HepG2 (cell line): Measurements from ENCODE around the gene NAA15. TPM values are rescaled to one million over a fixed set of nuclear protein-coding genes. Genes with fewer than 3 reads are reported as not detected.

Experiments used
- CEBPB ChIP-seq: IDR thresholded peaks from 2 replicates; pipeline ENCODE4 v1.6.1; 2011; ENCODE audit warnings: low read depth, low read length, improper control_type of control experiment, borderline replicate concordance
- CENPX ChIP-seq: sonication (generic); formaldehyde crosslinking; IDR thresholded peaks from 2 replicates; pipeline ENCODE4 v1.9.0; 2021; ENCODE audit warnings: mild to moderate bottlenecking, missing genetic modification reagents, moderate library complexity
- GFI1 ChIP-seq: sonication (generic); formaldehyde crosslinking; IDR thresholded peaks from 2 replicates; pipeline ENCODE4 v1.5.0; 2020; ENCODE audit warnings: missing genetic modification reagents, mild to moderate bottlenecking, borderline replicate concordance
- HMGA1 ChIP-seq: sonication (generic); formaldehyde crosslinking; conservative IDR thresholded peaks from 2 replicates; pipeline ENCODE4 v1.4.0; 2020; ENCODE audit warnings: missing genetic modification reagents
- HNF4G ChIP-seq, 2 experiments: sonication (generic) in 1 of 2; formaldehyde crosslinking in 1 of 2; IDR thresholded peaks; 2 replicates each; pipeline versions ENCODE4 v1.4.0 to v1.6.1; 2011 to 2020; ENCODE audit warnings: borderline replicate concordance in 2 of 2, low read depth in 2 of 2, mild to moderate bottlenecking in 2 of 2, low read length in 1 of 2, missing genetic modification reagents in 1 of 2, moderate library complexity in 1 of 2
- IKZF4 ChIP-seq: sonication (generic); formaldehyde crosslinking; IDR thresholded peaks from 2 replicates; pipeline ENCODE4 v1.5.1; 2020; ENCODE audit warnings: borderline replicate concordance, mild to moderate bottlenecking, low read depth, missing genetic modification reagents; ENCODE audit errors: not compliant biosample characterization
- JUNB ChIP-seq: sonication (generic); formaldehyde crosslinking; IDR thresholded peaks from 2 replicates; pipeline ENCODE4 v1.8.0; 2022; ENCODE audit warnings: missing genetic modification reagents, mild to moderate bottlenecking, borderline replicate concordance
- KLF6 ChIP-seq: IDR thresholded peaks from 2 replicates; pipeline ENCODE4 v1.8.0; 2016; ENCODE audit warnings: missing biosample characterization, missing genetic modification reagents
- MAZ ChIP-seq, 2 experiments: sonication (generic) in 1 of 2; formaldehyde crosslinking in 1 of 2; IDR thresholded peaks; 2 replicates each; pipeline versions ENCODE4 v1.5.0 to v1.6.1; 2012 to 2020; ENCODE audit warnings: low read depth in 2 of 2, mild to moderate bottlenecking in 2 of 2, borderline replicate concordance in 1 of 2, improper control_type of control experiment in 1 of 2, low read length in 1 of 2, missing genetic modification reagents in 1 of 2, moderate library complexity in 1 of 2
- MIER3 ChIP-seq: IDR thresholded peaks from 2 replicates; pipeline ENCODE4 v1.6.1; 2016; ENCODE audit warnings: missing compliant biosample characterization, borderline replicate concordance
- NAIF1 ChIP-seq: sonication (generic); formaldehyde crosslinking; IDR thresholded peaks from 2 replicates; pipeline ENCODE4 v1.5.0; 2020; ENCODE audit warnings: mild to moderate bottlenecking, missing genetic modification reagents, borderline replicate concordance
- ONECUT2 ChIP-seq: sonication (generic); formaldehyde crosslinking; IDR thresholded peaks from 2 replicates; pipeline ENCODE4 v1.4.0; 2020; ENCODE audit warnings: missing genetic modification reagents
- TEAD2 ChIP-seq: sonication (generic); formaldehyde crosslinking; IDR thresholded peaks from 2 replicates; pipeline ENCODE4 v1.9.0; 2021; ENCODE audit warnings: missing genetic modification reagents
- ZBTB21 ChIP-seq: sonication (generic); formaldehyde crosslinking; IDR thresholded peaks from 2 replicates; pipeline ENCODE4 v1.4.0; 2020; ENCODE audit warnings: missing genetic modification reagents
- ZFP1 ChIP-seq: IDR thresholded peaks from 2 replicates; pipeline ENCODE4 v1.6.1; 2016
- ZNF30 ChIP-seq: sonication (generic); formaldehyde crosslinking; IDR thresholded peaks from 2 replicates; pipeline ENCODE4 v1.5.0; 2020; ENCODE audit warnings: mild to moderate bottlenecking, missing genetic modification reagents
- ZNF335 ChIP-seq: sonication (generic); formaldehyde crosslinking; IDR thresholded peaks from 2 replicates; pipeline ENCODE4 v1.4.0; 2020; ENCODE audit warnings: missing genetic modification reagents
- ZNF546 ChIP-seq: sonication (generic); formaldehyde crosslinking; conservative IDR thresholded peaks from 2 replicates; pipeline ENCODE4 v1.8.1; 2023; ENCODE audit warnings: mild to moderate bottlenecking, missing genetic modification reagents
- ZNF790 ChIP-seq: sonication (generic); formaldehyde crosslinking; IDR thresholded peaks from 2 replicates; pipeline ENCODE4 v1.8.0; 2022; ENCODE audit warnings: missing genetic modification reagents, mild to moderate bottlenecking, borderline replicate concordance
- ZNF816 ChIP-seq: sonication (generic); formaldehyde crosslinking; IDR thresholded peaks from 2 replicates; pipeline ENCODE4 v1.8.0; 2022; ENCODE audit warnings: missing genetic modification reagents, mild to moderate bottlenecking, borderline replicate concordance
- ZSCAN31 ChIP-seq: sonication (generic); formaldehyde crosslinking; IDR thresholded peaks from 2 replicates; pipeline ENCODE4 v1.5.0; 2020; ENCODE audit warnings: low read depth, mild to moderate bottlenecking, missing genetic modification reagents
- polyA plus RNA-seq, 8 experiments: library from polyadenylated mRNA; depleted of rRNA in 3 of 8; stranded (reverse) in 7 of 8; unstranded in 1 of 8; fragments of >200 nt; fragmentation: Illumina TruSeq in 4 of 8; extraction: Trizol in 4 of 8; gene quantifications; 2 replicates each; pipeline versions ENCODE4 v1.2.1 to v1.2.3, GENCODE V29; 2011 to 2016; ENCODE audit warnings: low read depth in 4 of 8, missing spikeins in 1 of 8, mixed read lengths in 1 of 8; ENCODE audit not compliant: insufficient read depth in 1 of 8
- total RNA-seq, 5 experiments: library from RNA; depleted of rRNA; stranded (reverse); fragments of >200 nt; fragmentation: Illumina TruSeq; extraction: Trizol; gene quantifications; 2 replicates each; pipeline ENCODE4 v1.2.3, GENCODE V29; 2016; ENCODE audit warnings: low read depth in 1 of 5
- TF ChIP-seq, protein P1 (sequence below): sonication (generic); formaldehyde crosslinking; IDR thresholded peaks from 2 replicates; pipeline ENCODE4 v1.8.0; 2022; ENCODE audit warnings: mild to moderate bottlenecking, missing genetic modification reagents, moderate library complexity
- TF ChIP-seq, protein P2 (sequence below): sonication (generic); formaldehyde crosslinking; IDR thresholded peaks from 2 replicates; pipeline ENCODE4 v1.4.0; 2020; ENCODE audit warnings: missing genetic modification reagents
- TF ChIP-seq, protein P3 (sequence below): sonication (generic); formaldehyde crosslinking; IDR thresholded peaks from 2 replicates; pipeline ENCODE4 v1.5.1; 2020; ENCODE audit warnings: mild to moderate bottlenecking, missing genetic modification reagents, moderate library complexity
- TF ChIP-seq, protein P4 (sequence below): sonication (generic); formaldehyde crosslinking; IDR thresholded peaks from 2 replicates; pipeline ENCODE4 v1.4.0; 2020; ENCODE audit warnings: missing genetic modification reagents

Gene NAA15
- total and polyA plus RNA-seq, 2 of the 13 experiments (the other 11 are each of a cell fraction or from before 2014, with no cell fraction given), result 6.2 to 50.2 TPM

DNA sequence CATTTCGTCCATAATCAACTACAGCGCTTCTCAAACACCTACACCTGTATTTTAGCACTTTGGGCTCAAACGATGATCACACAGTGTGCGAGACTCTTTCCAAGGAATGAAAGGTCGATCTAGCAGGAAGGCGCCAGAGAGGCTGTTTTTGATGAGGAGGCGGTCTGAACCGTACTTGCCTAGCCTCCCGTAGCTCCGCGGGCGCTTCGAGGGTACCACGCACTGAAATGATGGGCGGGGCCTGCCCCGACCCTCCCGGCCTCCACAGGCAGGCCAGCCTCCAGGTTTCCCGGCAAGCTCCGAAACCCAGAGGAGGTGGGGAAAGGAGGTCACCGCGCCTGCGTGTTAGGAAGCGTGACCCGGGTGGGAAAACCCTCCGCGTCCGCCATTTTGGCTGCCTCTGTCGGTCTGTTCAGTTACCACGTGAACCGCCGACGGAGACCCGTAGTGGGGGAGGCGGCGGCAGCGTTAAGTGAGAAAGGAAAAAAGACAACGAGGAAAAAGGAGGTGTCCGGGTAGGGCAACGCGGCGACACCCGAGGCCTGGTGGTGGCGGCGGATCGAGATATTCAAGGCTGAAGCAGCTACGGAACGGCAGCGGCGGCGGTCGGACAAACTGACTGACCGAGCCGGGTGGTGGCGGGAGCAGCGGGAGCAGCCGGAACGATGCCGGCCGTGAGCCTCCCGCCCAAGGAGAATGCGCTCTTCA is at the start of gene NAA15 (continued):
- TF ChIP-seq ZSCAN31 (CRISPR knock-in tag) (peak; percentile 54; the same call in 1 of the 2 replicates), CEBPB (no peak), NAIF1 (no peak; the same call in 1 of the 2 replicates), GFI1 (CRISPR knock-in tag) (no peak), ZNF335 (no peak; the same call in none of the 2 replicates), ZBTB21 (CRISPR knock-in tag) (no peak), ZNF30 (CRISPR knock-in tag) (no peak), ZFP1 (no peak), JUNB (CRISPR knock-in tag) (no peak), HMGA1 (no peak), ZNF790 (CRISPR knock-in tag) (no peak), MIER3 (CRISPR knock-in tag) (peak; percentile 47; the same call in 1 of the 2 replicates), CENPX (CRISPR knock-in tag) (no peak), KLF6 (CRISPR knock-in tag) (peak; percentile 28; the same call in 1 of the 2 replicates), ZNF546 (CRISPR knock-in tag) (no peak), HNF4G (IDR thresholded peaks at IDR 0.05; ENCODE audit: borderline replicate concordance, low read depth, low read length) (no peak), HNF4G (CRISPR knock-in tag; IDR thresholded peaks at IDR 0.05; ENCODE audit: borderline replicate concordance, low read depth) (0 out of 2 replicates have a peak, but pooled peaks have one; percentile 22), ZNF816 (CRISPR knock-in tag) (no peak), MAZ (IDR thresholded peaks at IDR 0.05; ENCODE audit: borderline replicate concordance, low read depth, low read length) (peak; percentile 51; the same call in 1 of the 2 replicates), MAZ (CRISPR knock-in tag; IDR thresholded peaks at IDR 0.05; ENCODE audit: low read depth) (peak; percentile 88), ONECUT2 (CRISPR knock-in tag) (no peak), IKZF4 (CRISPR knock-in tag) (no peak), TEAD2 (CRISPR knock-in tag) (no peak)
- TF ChIP-seq, protein P1, sequence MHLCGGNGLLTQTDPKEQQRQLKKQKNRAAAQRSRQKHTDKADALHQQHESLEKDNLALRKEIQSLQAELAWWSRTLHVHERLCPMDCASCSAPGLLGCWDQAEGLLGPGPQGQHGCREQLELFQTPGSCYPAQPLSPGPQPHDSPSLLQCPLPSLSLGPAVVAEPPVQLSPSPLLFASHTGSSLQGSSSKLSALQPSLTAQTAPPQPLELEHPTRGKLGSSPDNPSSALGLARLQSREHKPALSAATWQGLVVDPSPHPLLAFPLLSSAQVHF (CRISPR knock-in tag), result no peak
- TF ChIP-seq, protein P2, sequence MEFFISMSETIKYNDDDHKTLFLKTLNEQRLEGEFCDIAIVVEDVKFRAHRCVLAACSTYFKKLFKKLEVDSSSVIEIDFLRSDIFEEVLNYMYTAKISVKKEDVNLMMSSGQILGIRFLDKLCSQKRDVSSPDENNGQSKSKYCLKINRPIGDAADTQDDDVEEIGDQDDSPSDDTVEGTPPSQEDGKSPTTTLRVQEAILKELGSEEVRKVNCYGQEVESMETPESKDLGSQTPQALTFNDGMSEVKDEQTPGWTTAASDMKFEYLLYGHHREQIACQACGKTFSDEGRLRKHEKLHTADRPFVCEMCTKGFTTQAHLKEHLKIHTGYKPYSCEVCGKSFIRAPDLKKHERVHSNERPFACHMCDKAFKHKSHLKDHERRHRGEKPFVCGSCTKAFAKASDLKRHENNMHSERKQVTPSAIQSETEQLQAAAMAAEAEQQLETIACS (CRISPR knock-in tag), result no peak
- TF ChIP-seq, protein P3, sequence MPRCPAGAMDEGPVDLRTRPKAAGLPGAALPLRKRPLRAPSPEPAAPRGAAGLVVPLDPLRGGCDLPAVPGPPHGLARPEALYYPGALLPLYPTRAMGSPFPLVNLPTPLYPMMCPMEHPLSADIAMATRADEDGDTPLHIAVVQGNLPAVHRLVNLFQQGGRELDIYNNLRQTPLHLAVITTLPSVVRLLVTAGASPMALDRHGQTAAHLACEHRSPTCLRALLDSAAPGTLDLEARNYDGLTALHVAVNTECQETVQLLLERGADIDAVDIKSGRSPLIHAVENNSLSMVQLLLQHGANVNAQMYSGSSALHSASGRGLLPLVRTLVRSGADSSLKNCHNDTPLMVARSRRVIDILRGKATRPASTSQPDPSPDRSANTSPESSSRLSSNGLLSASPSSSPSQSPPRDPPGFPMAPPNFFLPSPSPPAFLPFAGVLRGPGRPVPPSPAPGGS (CRISPR knock-in tag), result peak; percentile 12; the same call in 1 of the 2 replicates
- TF ChIP-seq, protein P4, sequence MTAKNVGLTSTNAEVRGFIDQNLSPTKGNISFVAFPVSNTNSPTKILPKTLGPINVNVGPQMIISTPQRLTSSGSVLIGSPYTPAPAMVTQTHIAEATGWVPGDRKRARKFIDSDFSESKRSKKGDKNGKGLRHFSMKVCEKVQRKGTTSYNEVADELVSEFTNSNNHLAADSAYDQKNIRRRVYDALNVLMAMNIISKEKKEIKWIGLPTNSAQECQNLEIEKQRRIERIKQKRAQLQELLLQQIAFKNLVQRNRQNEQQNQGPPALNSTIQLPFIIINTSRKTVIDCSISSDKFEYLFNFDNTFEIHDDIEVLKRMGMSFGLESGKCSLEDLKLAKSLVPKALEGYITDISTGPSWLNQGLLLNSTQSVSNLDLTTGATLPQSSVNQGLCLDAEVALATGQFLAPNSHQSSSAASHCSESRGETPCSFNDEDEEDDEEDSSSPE (CRISPR knock-in tag), result peak; percentile 80
